ENCODE measurements around the gene CDC25A. TPM values are rescaled to one million over a fixed set of nuclear protein-coding genes. Genes with fewer than 3 reads are reported as not detected.

CDC25A gene
- total and polyA plus RNA-seq, 2 experiments from 2014 or later, result 5.5 to 7.9 TPM

GRCh38 chr3:48180021-48180420, 8.2 kb downstream of the CDC25A start:
- H2AFZ ChIP-seq, result no peak overlapping the region
- no peaks in the 10 kb centered on the region for H3K9me3 ChIP-seq (ENCODE audit: low read depth)
- H3K27ac ChIP-seq, result no peak overlapping the region
- H3K9me2 ChIP-seq (replicated peaks; ENCODE audit: insufficient read depth), result no peaks in the 10 kb centered on the region
- no peak overlapping the region for H3K4me3 ChIP-seq
- over 99% methylated on average over 5 of the region's 5 CpGs for WGBS (ENCODE audit: low lambda C conversion rate, missing lambda C conversion rate)
- no peak for DNase-seq (ENCODE audit: low spot score)
- no peaks in the 10 kb centered on the region for H3K27me3 ChIP-seq
- no peaks in the 10 kb centered on the region for H3K4me1 ChIP-seq (ENCODE audit: insufficient read depth)
- H4K20me1 ChIP-seq (ENCODE audit: insufficient read depth, poor library complexity, severe bottlenecking), result no peaks in the 10 kb centered on the region
- H3K4me2 ChIP-seq, result no peak overlapping the region
- no peaks in the 10 kb centered on the region for H3K36me3 ChIP-seq (replicated peaks; ENCODE audit: insufficient read depth, low read depth)
- H3K79me2 ChIP-seq, result peaks cover 30% of the 10 kb centered on the region
- TF ChIP-seq CTCF (IDR thresholded peaks at IDR 0.05; ENCODE audit: poor library complexity) (no peak), EZH2 (IDR thresholded peaks at IDR 0.05; ENCODE audit: borderline replicate concordance) (no peak), EZH2phosphoT487 (IDR thresholded peaks at IDR 0.05; ENCODE audit: low read depth, severe bottlenecking, unreplicated experiment) (no peak)

GRCh38 chr3:48178072-48178471, 10.1 kb downstream of the CDC25A start:
- no peak for TF ChIP-seq CTCF (IDR thresholded peaks at IDR 0.05; ENCODE audit: poor library complexity)
- no peak for TF ChIP-seq EZH2 (IDR thresholded peaks at IDR 0.05; ENCODE audit: borderline replicate concordance)
- no peak for TF ChIP-seq EZH2phosphoT487 (IDR thresholded peaks at IDR 0.05; ENCODE audit: low read depth, severe bottlenecking, unreplicated experiment)
- Histone ChIP-seq H3K4me2 (no peak overlapping the region), H4K20me1 (ENCODE audit: insufficient read depth, poor library complexity, severe bottlenecking) (no peaks in the 10 kb centered on the region), H3K9me3 (ENCODE audit: low read depth) (no peaks in the 10 kb centered on the region), H3K27me3 (no peaks in the 10 kb centered on the region), H3K79me2 (peaks cover 20% of the 10 kb centered on the region), H3K4me3 (no peak overlapping the region), H3K27ac (no peak overlapping the region), H3K36me3 (replicated peaks; ENCODE audit: insufficient read depth, low read depth) (no peaks in the 10 kb centered on the region), H3K4me1 (ENCODE audit: insufficient read depth) (no peaks in the 10 kb centered on the region), H2AFZ (no peak overlapping the region), H3K9me2 (replicated peaks; ENCODE audit: insufficient read depth) (no peaks in the 10 kb centered on the region)
- DNase-seq (ENCODE audit: low spot score), result no peak
- 96% methylated on average over 2 of the region's 2 CpGs for WGBS (ENCODE audit: low lambda C conversion rate, missing lambda C conversion rate)

- peak; percentile 74 for DNase-seq (ENCODE audit: low spot score)
- H3K9me3 ChIP-seq (ENCODE audit: low read depth), result no peaks in the 10 kb centered on the region
- no peaks in the 10 kb centered on the region for H3K36me3 ChIP-seq (replicated peaks; ENCODE audit: insufficient read depth, low read depth)
- TF ChIP-seq EZH2 (IDR thresholded peaks at IDR 0.05; ENCODE audit: borderline replicate concordance), result no peak
- TF ChIP-seq EZH2phosphoT487 (IDR thresholded peaks at IDR 0.05; ENCODE audit: low read depth, severe bottlenecking, unreplicated experiment), result no peak
- peak; percentile 62 for TF ChIP-seq CTCF (IDR thresholded peaks at IDR 0.05; ENCODE audit: poor library complexity)
- H3K27ac ChIP-seq, result no peak overlapping the region
- no peaks in the 10 kb centered on the region for H3K27me3 ChIP-seq
- no peaks in the 10 kb centered on the region for H3K9me2 ChIP-seq (replicated peaks; ENCODE audit: insufficient read depth)
- no peaks in the 10 kb centered on the region for H3K4me1 ChIP-seq (ENCODE audit: insufficient read depth)
- 51% methylated on average over 5 of the region's 5 CpGs for WGBS (ENCODE audit: low lambda C conversion rate, missing lambda C conversion rate)
- no peak overlapping the region for H3K4me3 ChIP-seq
- no peak overlapping the region for H2AFZ ChIP-seq
- no peak overlapping the region for H3K4me2 ChIP-seq
- no peaks in the 10 kb centered on the region for H3K79me2 ChIP-seq
- no peaks in the 10 kb centered on the region for H4K20me1 ChIP-seq (ENCODE audit: insufficient read depth, poor library complexity, severe bottlenecking)
Measured at GRCh38 chr3:48157950-48158376, 30.3 kb downstream of the CDC25A start.

All from hepatocyte (in vitro differentiated cells).